HG03469 (cell line): ENCODE results near the gene TYK2.
"Not testable (repeated sequence)": the region's sequence is repeated elsewhere in the genome, so short reads cannot be mapped to it uniquely, and the experiment has no call there.

Experiments used
- ATAC-seq: cut with Tn5 transposase; IDR thresholded peaks from one replicate; pipeline ENCODE4 v1.9.1; 2021; ENCODE audit warnings: mild to moderate bottlenecking, moderate library complexity, moderate number of reproducible peaks; ENCODE audit not compliant: unreplicated experiment

Gene TYK2

GRCh38 chr19:10336725-10337124, 43.6 kb downstream of the TYK2 start:
- ATAC-seq = not testable (repeated sequence)

- no peak for ATAC-seq
Measured at GRCh38 chr19:10335352-10335985, 44.9 kb downstream of the TYK2 start.

- no peak for ATAC-seq
Measured at GRCh38 chr19:10334588-10335351, 45.6 kb downstream of the TYK2 start.

- ATAC-seq = no peak
Measured at GRCh38 chr19:10333758-10334587, 46.4 kb downstream of the TYK2 start.

- peak; percentile 47 for ATAC-seq
Measured at GRCh38 chr19:10332965-10333757, 47.2 kb downstream of the TYK2 start, which contains the start of gene RAVER1. Gene RAVER1 (minus strand): TSS chr19:10333529. CDS start chr19:10333507, 22 bp downstream.

- no peak for ATAC-seq
Measured at GRCh38 chr19:10332158-10332964, 48.0 kb downstream of the TYK2 start.

GRCh38 chr19:10329555-10329954, 50.8 kb downstream of the TYK2 start:
- ATAC-seq = no peak

- no peak for ATAC-seq
Measured at GRCh38 chr19:10328558-10329429, 51.6 kb downstream of the TYK2 start.

GRCh38 chr19:10327793-10328192, 52.6 kb downstream of the TYK2 start:
- no peak for ATAC-seq

GRCh38 chr19:10325732-10326131, 54.6 kb downstream of the TYK2 start:
- no peak for ATAC-seq

GRCh38 chr19:10321874-10322835, 58.2 kb downstream of the TYK2 start:
- no peak for ATAC-seq

- no peak for ATAC-seq
Measured at GRCh38 chr19:10321417-10321797, 59.0 kb downstream of the TYK2 start.

- ATAC-seq = no peak
Measured at GRCh38 chr19:10320602-10321416, 59.6 kb downstream of the TYK2 start.

- no peak for ATAC-seq
Measured at GRCh38 chr19:10318807-10319682, 61.3 kb downstream of the TYK2 start.

- ATAC-seq = no peak
Measured at GRCh38 chr19:10317857-10318462, 62.4 kb downstream of the TYK2 start.
